Mesothelial cell of epicardium (in vitro differentiated cells): ENCODE measurements around the gene FAM107B. TPM values are rescaled to one million over a fixed set of nuclear protein-coding genes. Genes with fewer than 3 reads are reported as not detected.

Source experiments
- DNase-seq, 2 experiments: peaks; one replicate each; pipeline ENCODE4 v3.0.0; 2021; ENCODE audit warnings: low spot score in 2 of 2; ENCODE audit not compliant: unreplicated experiment in 2 of 2
- H3K27ac Mint-ChIP-seq: 2 replicates; pipeline ENCODE4 v1.8.0; 2021; ENCODE audit warnings: mixed read lengths
- H3K27me3 Mint-ChIP-seq: 2 replicates; pipeline ENCODE4 v1.8.0; 2021; ENCODE audit warnings: low read depth, mixed read lengths
- H3K36me3 Mint-ChIP-seq: 2 replicates; pipeline ENCODE4 v1.8.0; 2021; ENCODE audit warnings: mixed read lengths
- H3K4me1 Mint-ChIP-seq: 2 replicates; pipeline ENCODE4 v1.8.0; 2021; ENCODE audit warnings: mixed read lengths
- H3K4me3 Mint-ChIP-seq: 2 replicates; pipeline ENCODE4 v1.8.0; 2021; ENCODE audit warnings: mild to moderate bottlenecking, moderate library complexity, mixed read lengths
- H3K9me3 Mint-ChIP-seq: 2 replicates; pipeline ENCODE4 v1.8.0; 2021; ENCODE audit warnings: mixed read lengths
- total RNA-seq: library from RNA; stranded (reverse); gene quantifications from 3 replicates; pipeline ENCODE4 v1.2.1, GENCODE V29; 2021
- TF ChIP-seq, protein P1 (sequence below): fragments of 200-600 bp; sonication (generic); IDR thresholded peaks from one replicate; pipeline ENCODE4 v1.5.0; 2021; ENCODE audit warnings: antibody characterized with exemption; ENCODE audit not compliant: unreplicated experiment

Gene FAM107B
- total RNA-seq, 1 donor from 2014 or later = 23.5 TPM

DNA sequence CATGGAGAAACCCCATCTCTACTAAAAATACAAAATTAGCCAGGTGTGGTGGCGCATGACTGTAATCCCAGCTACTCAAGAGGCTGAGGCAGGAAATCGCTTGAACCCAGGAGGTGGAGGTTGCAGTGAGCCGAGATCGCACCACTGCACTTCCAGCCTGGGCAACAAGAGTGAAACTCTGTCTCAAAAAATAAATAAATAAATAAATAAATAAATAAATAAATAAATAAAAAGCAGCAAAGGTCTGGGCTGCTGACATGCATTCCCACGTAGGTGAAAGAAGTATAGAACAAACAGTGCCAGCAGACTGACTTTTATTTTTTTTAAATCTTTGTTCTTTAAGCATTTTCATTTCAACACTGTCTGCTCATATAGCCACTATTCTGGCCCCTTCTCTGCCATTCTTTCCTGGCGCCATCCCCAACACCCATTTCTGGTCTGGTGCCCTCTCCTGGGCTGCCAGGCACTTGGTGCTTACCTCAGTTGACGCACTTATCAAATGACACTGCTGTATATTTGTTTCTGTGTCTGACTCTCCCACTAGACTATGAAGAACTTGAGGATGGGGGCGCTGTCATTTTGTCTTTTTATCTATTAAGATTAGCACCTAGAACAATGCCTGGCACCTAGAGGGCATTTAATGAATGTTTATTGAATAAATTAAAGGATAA is 15.6 kb downstream of the FAM107B start:
- no peaks in the 10 kb centered on the region for H3K36me3 Mint-ChIP-seq
- TF ChIP-seq, protein P1, sequence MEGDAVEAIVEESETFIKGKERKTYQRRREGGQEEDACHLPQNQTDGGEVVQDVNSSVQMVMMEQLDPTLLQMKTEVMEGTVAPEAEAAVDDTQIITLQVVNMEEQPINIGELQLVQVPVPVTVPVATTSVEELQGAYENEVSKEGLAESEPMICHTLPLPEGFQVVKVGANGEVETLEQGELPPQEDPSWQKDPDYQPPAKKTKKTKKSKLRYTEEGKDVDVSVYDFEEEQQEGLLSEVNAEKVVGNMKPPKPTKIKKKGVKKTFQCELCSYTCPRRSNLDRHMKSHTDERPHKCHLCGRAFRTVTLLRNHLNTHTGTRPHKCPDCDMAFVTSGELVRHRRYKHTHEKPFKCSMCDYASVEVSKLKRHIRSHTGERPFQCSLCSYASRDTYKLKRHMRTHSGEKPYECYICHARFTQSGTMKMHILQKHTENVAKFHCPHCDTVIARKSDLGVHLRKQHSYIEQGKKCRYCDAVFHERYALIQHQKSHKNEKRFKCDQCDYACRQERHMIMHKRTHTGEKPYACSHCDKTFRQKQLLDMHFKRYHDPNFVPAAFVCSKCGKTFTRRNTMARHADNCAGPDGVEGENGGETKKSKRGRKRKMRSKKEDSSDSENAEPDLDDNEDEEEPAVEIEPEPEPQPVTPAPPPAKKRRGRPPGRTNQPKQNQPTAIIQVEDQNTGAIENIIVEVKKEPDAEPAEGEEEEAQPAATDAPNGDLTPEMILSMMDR = no peak
- no peaks in the 10 kb centered on the region for H3K27me3 Mint-ChIP-seq
- no peak for DNase-seq
- peaks cover 5% of the 10 kb centered on the region for H3K4me1 Mint-ChIP-seq
- H3K27ac Mint-ChIP-seq = no peak overlapping the region
- peaks cover 8% of the 10 kb centered on the region for H3K9me3 Mint-ChIP-seq
- no peak overlapping the region for H3K4me3 Mint-ChIP-seq

DNA sequence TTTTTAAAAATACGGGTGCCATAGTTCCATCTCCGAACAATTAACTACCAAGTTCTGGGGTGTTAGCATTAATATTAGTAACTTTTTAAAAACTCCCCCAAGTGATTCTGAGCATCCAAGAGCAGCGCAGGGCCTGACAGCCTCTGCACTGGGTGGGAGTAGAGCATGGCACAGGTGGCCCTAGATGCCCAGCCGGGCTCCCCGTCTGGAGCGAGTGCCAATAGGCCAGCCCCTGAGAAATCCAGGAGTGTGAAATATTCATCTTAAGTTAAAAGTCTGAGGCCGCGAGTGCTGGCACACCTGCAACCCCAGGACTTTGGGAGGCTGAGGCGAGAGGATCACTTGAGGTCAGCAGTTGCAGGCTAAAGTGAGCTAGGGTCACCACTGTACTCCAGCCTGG is 16.2 kb downstream of the FAM107B start:
- TF ChIP-seq, protein P1 = no peak

DNA sequence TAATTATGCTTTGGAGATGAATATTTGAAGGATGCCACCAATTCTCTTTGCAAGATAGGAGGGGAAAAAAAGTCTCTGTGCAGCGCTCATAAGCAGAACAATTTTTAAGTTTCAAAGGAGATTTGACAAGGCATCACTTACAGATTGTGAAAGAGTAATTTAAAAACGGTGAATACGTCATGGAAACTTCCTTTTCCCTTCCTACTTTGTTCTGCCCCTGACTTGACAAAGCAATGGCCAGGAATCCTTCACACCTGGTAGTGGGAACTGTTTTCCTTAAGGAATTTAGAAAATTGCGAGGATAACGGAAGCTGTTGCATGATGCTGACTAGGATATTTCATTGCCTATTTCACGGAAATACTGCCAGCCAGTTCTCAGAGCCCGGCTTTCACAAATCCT is 16.7 kb downstream of the FAM107B start:
- H3K36me3 Mint-ChIP-seq = no peaks in the 10 kb centered on the region

More for the DNA sequence above, 16.2 kb downstream of the FAM107B start:
- Mint-ChIP-seq H3K27me3 (no peaks in the 10 kb centered on the region), H3K27ac (no peak overlapping the region), H3K9me3 (peaks cover 8% of the 10 kb centered on the region), H3K36me3 (no peaks in the 10 kb centered on the region), H3K4me1 (peaks cover 5% of the 10 kb centered on the region), H3K4me3 (no peak overlapping the region)
- no peak for DNase-seq

DNA sequence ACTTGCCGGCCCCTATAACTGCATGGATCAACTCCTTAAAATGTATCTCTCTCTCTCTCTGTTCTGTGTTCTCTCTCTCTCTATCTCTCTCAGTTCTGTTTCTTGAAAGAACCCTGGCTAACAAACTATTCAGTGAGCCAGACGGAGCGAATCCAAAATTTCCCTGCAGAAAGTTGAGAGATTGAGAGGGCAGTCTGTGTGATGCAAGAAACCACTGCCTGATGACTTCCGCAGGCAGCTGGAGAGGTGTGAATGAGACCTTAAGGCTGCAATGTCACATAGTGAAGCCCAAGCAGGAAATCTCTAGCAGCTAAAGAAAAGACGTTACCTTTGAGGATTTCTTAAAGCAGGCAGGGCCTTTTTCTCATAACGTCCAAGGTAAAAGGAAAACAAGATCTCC is 17.3 kb downstream of the FAM107B start:
- no peak overlapping the region for H3K27ac Mint-ChIP-seq
- H3K9me3 Mint-ChIP-seq = peaks cover 8% of the 10 kb centered on the region
- H3K36me3 Mint-ChIP-seq = no peaks in the 10 kb centered on the region
- no peaks in the 10 kb centered on the region for H3K27me3 Mint-ChIP-seq
- TF ChIP-seq, protein P1 = no peak
- H3K4me3 Mint-ChIP-seq = no peak overlapping the region
- DNase-seq = no peak
- H3K4me1 Mint-ChIP-seq = peaks cover 5% of the 10 kb centered on the region

More for the DNA sequence above, 16.7 kb downstream of the FAM107B start:
- Mint-ChIP-seq H3K27me3 (no peaks in the 10 kb centered on the region), H3K4me3 (no peak overlapping the region), H3K4me1 (peaks cover 5% of the 10 kb centered on the region), H3K9me3 (peaks cover 8% of the 10 kb centered on the region), H3K27ac (no peak overlapping the region)
- TF ChIP-seq, protein P1 = no peak
- DNase-seq = no peak

DNA sequence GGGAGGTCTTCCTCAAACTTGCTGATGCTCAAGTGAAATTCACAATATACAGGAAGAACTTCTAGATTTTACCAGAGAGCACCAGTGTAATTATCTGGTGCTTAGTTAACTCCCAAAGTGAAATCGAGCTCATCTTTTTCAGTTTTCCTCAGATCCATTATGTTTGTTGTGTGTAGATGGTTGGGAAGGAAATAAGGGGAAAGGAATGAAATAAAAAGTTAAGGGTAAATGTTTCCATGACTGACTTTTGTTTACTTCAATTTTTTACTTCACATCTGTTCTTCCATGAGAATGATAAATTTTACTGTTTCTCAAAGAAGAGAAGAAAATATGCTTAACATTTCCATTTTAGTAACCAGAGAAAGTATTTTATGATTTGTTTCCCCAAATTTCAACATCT is 21.3 kb downstream of the FAM107B start:
- no peak overlapping the region for H3K4me3 Mint-ChIP-seq
- no peak overlapping the region for H3K27ac Mint-ChIP-seq
- TF ChIP-seq, protein P1 = no peak
- H3K9me3 Mint-ChIP-seq = peaks cover 8% of the 10 kb centered on the region
- DNase-seq = no peak
- no peaks in the 10 kb centered on the region for H3K27me3 Mint-ChIP-seq
- peaks cover 10% of the 10 kb centered on the region for H3K4me1 Mint-ChIP-seq
- H3K36me3 Mint-ChIP-seq = no peaks in the 10 kb centered on the region
